ENCODE measurements around the gene RBM22. TPM values are rescaled to one million over a fixed set of nuclear protein-coding genes. Genes with fewer than 3 reads are reported as not detected.

RBM22 gene
- total and polyA plus RNA-seq, 7 donors, result 24.6 to 34.1 (median 30.0) TPM

DNA sequence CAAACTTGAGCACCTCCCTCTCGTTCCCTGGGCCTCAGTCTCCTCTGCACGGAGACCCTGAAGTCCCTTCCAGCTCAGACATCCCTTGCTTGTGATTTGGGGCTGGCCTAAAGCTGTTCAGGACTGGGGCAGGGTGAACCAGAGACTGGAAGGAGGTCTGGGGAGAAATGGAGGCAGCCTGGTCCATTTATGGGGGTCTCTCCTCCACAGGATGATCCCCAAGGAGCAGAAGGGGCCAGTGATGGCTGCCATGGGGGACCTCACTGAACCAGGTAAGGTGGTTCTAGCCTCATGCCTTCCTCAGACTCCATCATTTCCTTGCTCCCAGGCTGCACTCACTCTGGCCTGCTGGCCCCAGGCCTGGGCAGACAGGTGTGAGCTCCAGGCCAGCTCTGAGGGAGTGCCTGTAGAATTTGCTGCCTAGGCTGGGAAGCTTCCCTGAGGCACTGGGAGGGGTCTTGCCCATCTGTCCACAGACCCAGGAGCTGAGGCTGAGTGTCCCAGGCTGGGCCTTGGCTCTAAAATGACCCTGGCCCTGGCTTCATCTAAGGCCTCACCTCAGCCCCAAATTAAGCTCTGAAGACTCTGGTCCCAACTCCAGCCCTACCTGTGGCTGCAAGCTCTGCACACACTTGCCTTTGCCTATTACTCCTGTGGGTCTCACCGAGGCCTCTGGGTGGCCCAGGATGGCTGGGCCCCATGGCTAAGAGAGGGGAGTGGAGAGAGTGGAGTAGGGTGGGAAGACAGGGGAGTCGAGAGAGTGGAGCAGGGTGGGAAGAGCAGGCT is 37.9 kb downstream of the RBM22 start:
- Histone ChIP-seq H3K9me3 (no peaks in the 10 kb centered on the region), H3K27me3 (no peaks in the 10 kb centered on the region), H3K4me1 (peaks cover 0 to 2% (median under 1%) of the 10 kb centered on the region in 4 donors), H3K4me3 (no peak overlapping the region), H3K27ac (no peak overlapping the region), H3K36me3 (no peaks in the 10 kb centered on the region)
- intact Hi-C loops (cut with DNase I), result no loop called here
- DNase-seq, result no peak
- TF ChIP-seq POLR2AphosphoS5 (IDR thresholded peaks at IDR 0.05) (no peak), EP300 (IDR thresholded peaks at IDR 0.05) (no peak), POLR2A (IDR thresholded peaks at IDR 0.05) (no peak)
- TF ChIP-seq, protein P1, sequence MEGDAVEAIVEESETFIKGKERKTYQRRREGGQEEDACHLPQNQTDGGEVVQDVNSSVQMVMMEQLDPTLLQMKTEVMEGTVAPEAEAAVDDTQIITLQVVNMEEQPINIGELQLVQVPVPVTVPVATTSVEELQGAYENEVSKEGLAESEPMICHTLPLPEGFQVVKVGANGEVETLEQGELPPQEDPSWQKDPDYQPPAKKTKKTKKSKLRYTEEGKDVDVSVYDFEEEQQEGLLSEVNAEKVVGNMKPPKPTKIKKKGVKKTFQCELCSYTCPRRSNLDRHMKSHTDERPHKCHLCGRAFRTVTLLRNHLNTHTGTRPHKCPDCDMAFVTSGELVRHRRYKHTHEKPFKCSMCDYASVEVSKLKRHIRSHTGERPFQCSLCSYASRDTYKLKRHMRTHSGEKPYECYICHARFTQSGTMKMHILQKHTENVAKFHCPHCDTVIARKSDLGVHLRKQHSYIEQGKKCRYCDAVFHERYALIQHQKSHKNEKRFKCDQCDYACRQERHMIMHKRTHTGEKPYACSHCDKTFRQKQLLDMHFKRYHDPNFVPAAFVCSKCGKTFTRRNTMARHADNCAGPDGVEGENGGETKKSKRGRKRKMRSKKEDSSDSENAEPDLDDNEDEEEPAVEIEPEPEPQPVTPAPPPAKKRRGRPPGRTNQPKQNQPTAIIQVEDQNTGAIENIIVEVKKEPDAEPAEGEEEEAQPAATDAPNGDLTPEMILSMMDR (IDR thresholded peaks at IDR 0.05), result no peak
- 85 to 88% methylated on average over 4 of the region's 4 CpGs for WGBS, 2 donors

DNA sequence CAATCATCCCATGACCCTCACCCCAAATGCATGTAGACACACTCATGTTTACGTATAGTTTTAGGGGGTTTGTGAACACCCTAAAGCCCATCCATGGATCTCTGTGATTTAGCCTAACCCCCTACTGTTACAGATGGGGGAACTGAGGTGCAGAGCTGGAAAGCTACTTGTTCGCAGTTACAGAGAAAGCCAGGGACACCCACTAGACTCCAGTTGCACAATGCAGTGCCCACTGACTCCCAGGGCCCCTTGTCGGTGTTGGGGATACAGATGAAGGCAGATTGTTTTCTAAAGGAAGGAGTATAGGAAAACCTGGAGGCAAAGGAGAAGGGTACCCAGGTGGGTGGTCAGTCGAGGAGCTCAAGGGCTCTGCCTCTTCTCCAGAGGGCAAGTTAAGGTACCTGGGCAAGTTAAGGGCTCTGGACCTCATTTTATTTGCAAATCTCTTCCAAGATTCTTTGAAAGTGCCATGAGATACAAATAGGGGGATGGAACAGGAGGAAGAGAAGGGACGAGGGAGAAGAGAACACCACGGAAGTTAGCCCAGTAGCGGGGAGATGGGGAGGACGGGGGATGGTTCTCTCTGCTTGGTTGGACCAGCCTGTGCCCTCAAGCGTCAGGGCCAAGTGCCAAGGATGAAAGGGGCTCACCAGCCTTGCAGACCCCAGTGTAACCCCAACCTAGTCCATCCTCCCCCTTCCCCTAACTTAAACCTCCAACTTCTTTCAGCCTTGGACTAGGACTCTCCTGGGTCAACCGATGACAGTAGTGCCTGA is 38.9 kb downstream of the RBM22 start:
- Histone ChIP-seq H3K36me3 (no peaks in the 10 kb centered on the region), H3K4me1 (peaks cover 0 to 11% (median 10%) of the 10 kb centered on the region in 4 donors), H3K9me3 (no peaks in the 10 kb centered on the region), H3K27ac (no peak overlapping the region), H3K4me3 (no peak overlapping the region), H3K27me3 (no peaks in the 10 kb centered on the region)
- 86 to 87% methylated on average over 10 of the region's 10 CpGs for WGBS, 2 donors
- TF ChIP-seq EP300 (IDR thresholded peaks at IDR 0.05) (no peak), POLR2AphosphoS5 (IDR thresholded peaks at IDR 0.05) (no peak), POLR2A (IDR thresholded peaks at IDR 0.05) (no peak)
- TF ChIP-seq, protein P1 (IDR thresholded peaks at IDR 0.05), result no peak
- DNase-seq, result no peak
- intact Hi-C loops (cut with DNase I), result no loop called here

DNA sequence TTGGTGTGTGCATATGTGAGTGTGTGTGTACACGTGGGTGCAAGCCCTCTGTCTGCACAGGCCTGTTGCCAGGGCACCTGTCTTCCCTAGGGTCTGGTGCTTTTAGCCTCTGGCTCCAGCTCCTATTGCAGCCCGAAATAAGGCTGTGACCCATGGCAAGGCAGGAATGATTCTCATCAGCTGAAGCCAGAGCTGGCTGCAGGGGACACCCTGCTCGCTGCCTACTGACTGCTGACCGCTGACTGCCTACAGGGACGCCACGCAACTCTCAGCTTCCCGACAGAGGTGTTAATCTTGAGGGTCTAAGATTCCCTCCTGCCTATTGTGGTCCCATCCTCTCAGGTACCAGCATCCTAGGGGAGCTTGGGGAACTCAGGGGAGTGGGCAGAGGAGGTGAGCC is 39.8 kb downstream of the RBM22 start, which contains the start of gene MYOZ3:
Gene MYOZ3 (plus strand): TSS at position 166 of the 400 bp plus-strand sequence. CDS start 1,691 bp downstream, outside the sequence.
- Histone ChIP-seq H3K36me3 (no peaks in the 10 kb centered on the region), H3K27ac (peak within 1 kb of the TSS in 1 of 4 donors; percentile 17), H3K27me3 (no peaks in the 10 kb centered on the region), H3K4me1 (peaks cover 0 to 18% (median 16%) of the 10 kb centered on the region in 4 donors), H3K4me3 (no peak within 1 kb of the TSS), H3K9me3 (no peaks in the 10 kb centered on the region)
- TF ChIP-seq, protein P1 (IDR thresholded peaks at IDR 0.05), result no peak
- TF ChIP-seq EP300 (IDR thresholded peaks at IDR 0.05) (no peak), POLR2A (IDR thresholded peaks at IDR 0.05) (no peak), POLR2AphosphoS5 (IDR thresholded peaks at IDR 0.05) (no peak)
- intact Hi-C loops (cut with DNase I), result no loop called here
- 77 to 80% methylated on average over 7 of the region's 7 CpGs for WGBS, 2 donors
- DNase-seq, result no peak

DNA sequence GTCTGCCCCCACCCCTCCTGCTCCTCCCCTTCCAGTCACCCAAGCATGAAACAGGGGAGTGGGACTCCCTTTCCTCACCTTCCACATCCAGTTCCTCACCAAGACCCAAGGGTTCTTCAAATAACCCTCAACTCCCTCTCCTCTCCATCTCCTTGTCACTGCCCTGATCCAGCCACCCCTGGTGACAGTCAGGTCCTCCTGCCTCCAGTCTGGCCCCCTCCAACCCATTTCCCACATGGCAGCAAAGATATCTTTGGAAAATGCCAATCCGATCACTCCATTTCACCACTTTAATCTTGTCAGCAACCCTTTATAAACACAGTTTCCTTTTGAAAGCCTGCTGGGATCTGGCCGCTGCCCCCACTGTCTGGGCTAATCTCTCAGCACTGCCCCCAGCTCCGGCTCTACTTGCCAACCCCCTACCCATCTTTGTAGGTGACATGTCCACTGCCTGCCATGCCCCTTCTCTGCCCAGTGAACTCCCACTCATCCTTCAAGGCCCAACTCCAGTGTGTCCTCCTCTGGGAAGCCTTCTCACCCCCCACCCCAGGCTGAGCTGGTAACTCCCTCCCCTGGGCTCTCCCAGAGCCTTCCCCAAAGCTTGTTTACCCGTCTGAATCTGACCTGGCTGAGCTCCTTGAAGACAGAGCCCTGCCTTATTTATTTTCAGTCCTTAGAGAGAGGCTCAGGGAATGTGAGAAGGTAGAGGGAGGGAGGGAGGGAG is 40.6 kb downstream of the RBM22 start:
- Histone ChIP-seq H3K9me3 (no peaks in the 10 kb centered on the region), H3K4me1 (peaks cover 0 to 23% (median 19%) of the 10 kb centered on the region in 4 donors), H3K36me3 (no peaks in the 10 kb centered on the region), H3K27ac (peak overlapping the region in 1 of 4 donors; percentile 17), H3K27me3 (no peaks in the 10 kb centered on the region), H3K4me3 (no peak overlapping the region)
- intact Hi-C loops (cut with DNase I), result no loop called here
- TF ChIP-seq POLR2AphosphoS5 (IDR thresholded peaks at IDR 0.05), result no peak
- no peak for TF ChIP-seq EP300 (IDR thresholded peaks at IDR 0.05)
- TF ChIP-seq POLR2A (IDR thresholded peaks at IDR 0.05), result no peak
- TF ChIP-seq, protein P1 (IDR thresholded peaks at IDR 0.05), result no peak
- 63 to 72% methylated on average over 4 of the region's 4 CpGs for WGBS, 2 donors
- no peak for DNase-seq
